SU-DHL-6 (cell line): ENCODE data around the gene PEX6.

Source experiments
- H2AFZ ChIP-seq: fragments of 200-600 bp; sonication (generic); 2 replicates; pipeline ENCODE4 v1.6.1; 2014; ENCODE audit warnings: low read depth, mild to moderate bottlenecking, moderate library complexity, mixed read lengths, antibody characterized with exemption, low read length; ENCODE audit not compliant: severe bottlenecking
- H3F3A ChIP-seq: fragments of 200-600 bp; shearing (Covaris generic); 2 replicates; pipeline ENCODE4 v1.6.0; 2016; ENCODE audit warnings: antibody characterized with exemption, mild to moderate bottlenecking; ENCODE audit not compliant: insufficient read depth
- H3K27ac ChIP-seq: fragments of 200-600 bp; sonication (generic); 2 replicates; pipeline ENCODE4 v1.5.1; 2016; ENCODE audit warnings: low read depth, mild to moderate bottlenecking, low read length, moderate library complexity, mixed read lengths
- H3K27me3 ChIP-seq: fragments of 200-600 bp; sonication (generic), shearing (Covaris generic); 2 replicates; pipeline ENCODE4 v1.6.0; 2014; ENCODE audit warnings: mild to moderate bottlenecking, low read length
- H3K36me3 ChIP-seq: fragments of 200-600 bp; sonication (generic); 2 replicates; pipeline ENCODE4 v1.6.1; 2014; ENCODE audit warnings: mild to moderate bottlenecking, low read length, mixed read lengths
- H3K4me2 ChIP-seq: fragments of 300-600, 200-600 bp; shearing (Covaris generic), sonication (generic); 2 replicates; pipeline ENCODE4 v1.6.0; 2014; ENCODE audit warnings: low read length, low read depth, mild to moderate bottlenecking; ENCODE audit not compliant: poor library complexity, severe bottlenecking
- H3K4me3 ChIP-seq: fragments of 200-600 bp; sonication (generic); 2 replicates; pipeline ENCODE4 v1.5.1; 2014; ENCODE audit warnings: antibody characterized with exemption, low read length, mild to moderate bottlenecking, mixed read lengths; ENCODE audit not compliant: insufficient read depth, poor library complexity, severe bottlenecking
- H3K79me2 ChIP-seq: fragments of 200-600 bp; sonication (generic); 2 replicates; pipeline ENCODE4 v1.6.1; 2014; ENCODE audit warnings: mild to moderate bottlenecking, low read length, moderate library complexity; ENCODE audit not compliant: insufficient read depth
- H3K9ac ChIP-seq: fragments of 200-600 bp; sonication (generic); 2 replicates; pipeline ENCODE4 v1.7.0; 2014; ENCODE audit warnings: mild to moderate bottlenecking, low read length
- H3K9me2 ChIP-seq: fragments of 200-600 bp; sonication (generic); replicated peaks from 2 replicates; pipeline ENCODE4 v1.6.1; 2014; ENCODE audit warnings: low read length; ENCODE audit not compliant: insufficient read depth
- H3K9me3 ChIP-seq: fragments of 200-600 bp; sonication (generic); 2 replicates; pipeline ENCODE4 v1.6.1; 2014; ENCODE audit warnings: low read length, mixed read lengths; ENCODE audit not compliant: insufficient read depth
- H4K20me1 ChIP-seq: fragments of 200-600 bp; sonication (generic); 2 replicates; pipeline ENCODE4 v1.6.1; 2014; ENCODE audit warnings: low read depth, mild to moderate bottlenecking, antibody characterized with exemption, low read length, moderate library complexity, mixed read lengths
- EZH2phosphoT487 ChIP-seq: fragments of 200-600 bp; sonication (generic), shearing (Covaris generic); conservative IDR thresholded peaks from 2 replicates; pipeline ENCODE4 v1.6.1; 2018; ENCODE audit warnings: mild to moderate bottlenecking, antibody characterized with exemption, low read length, moderate library complexity, mixed read lengths
- TF ChIP-seq, protein P1 (sequence below): fragments of 200-600 bp; sonication (generic); IDR thresholded peaks from one replicate; pipeline ENCODE4 v1.5.1; 2017; ENCODE audit warnings: antibody characterized with exemption, mild to moderate bottlenecking, low read length, moderate library complexity; ENCODE audit not compliant: insufficient read depth, poor library complexity, severe bottlenecking

The PEX6 gene

DNA sequence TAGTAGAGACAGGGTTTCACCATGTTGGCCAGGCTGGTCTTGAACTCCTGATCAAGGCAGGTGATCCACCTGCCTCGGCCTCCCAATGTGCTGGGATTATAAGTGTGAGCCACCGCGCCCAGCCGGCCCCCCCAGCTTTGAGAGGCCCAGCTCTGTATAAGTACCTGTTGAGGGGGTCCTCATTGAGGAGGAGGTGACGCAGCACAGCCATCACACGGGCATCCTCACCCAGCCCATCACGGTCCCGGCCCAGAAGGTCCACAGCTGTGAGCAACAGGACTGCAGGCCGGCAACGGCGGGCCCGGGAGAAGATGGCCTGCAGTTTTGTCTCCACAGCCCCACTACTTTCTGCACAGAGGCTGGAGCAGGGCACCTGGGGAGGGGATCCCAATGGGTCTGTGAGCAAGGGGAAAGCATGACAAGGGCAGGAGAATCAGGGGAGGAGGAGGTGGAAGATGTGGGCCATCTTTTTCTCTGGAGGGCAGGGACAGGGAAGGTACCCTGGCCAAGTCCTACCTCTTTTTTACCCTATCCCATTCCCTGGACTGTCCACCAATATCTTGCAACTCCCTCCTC is 10.8 kb downstream of the PEX6 start:
- Histone ChIP-seq H3K27me3 (no peaks in the 10 kb centered on the region), H3F3A (no peaks in the 10 kb centered on the region), H2AFZ (no peak overlapping the region), H3K36me3 (no peaks in the 10 kb centered on the region), H4K20me1 (no peaks in the 10 kb centered on the region), H3K9ac (no peak overlapping the region), H3K4me2 (no peak overlapping the region), H3K4me3 (no peak overlapping the region), H3K27ac (no peak overlapping the region), H3K79me2 (no peaks in the 10 kb centered on the region), H3K9me3 (no peaks in the 10 kb centered on the region), H3K9me2 (no peaks in the 10 kb centered on the region)
- TF ChIP-seq, protein P1, sequence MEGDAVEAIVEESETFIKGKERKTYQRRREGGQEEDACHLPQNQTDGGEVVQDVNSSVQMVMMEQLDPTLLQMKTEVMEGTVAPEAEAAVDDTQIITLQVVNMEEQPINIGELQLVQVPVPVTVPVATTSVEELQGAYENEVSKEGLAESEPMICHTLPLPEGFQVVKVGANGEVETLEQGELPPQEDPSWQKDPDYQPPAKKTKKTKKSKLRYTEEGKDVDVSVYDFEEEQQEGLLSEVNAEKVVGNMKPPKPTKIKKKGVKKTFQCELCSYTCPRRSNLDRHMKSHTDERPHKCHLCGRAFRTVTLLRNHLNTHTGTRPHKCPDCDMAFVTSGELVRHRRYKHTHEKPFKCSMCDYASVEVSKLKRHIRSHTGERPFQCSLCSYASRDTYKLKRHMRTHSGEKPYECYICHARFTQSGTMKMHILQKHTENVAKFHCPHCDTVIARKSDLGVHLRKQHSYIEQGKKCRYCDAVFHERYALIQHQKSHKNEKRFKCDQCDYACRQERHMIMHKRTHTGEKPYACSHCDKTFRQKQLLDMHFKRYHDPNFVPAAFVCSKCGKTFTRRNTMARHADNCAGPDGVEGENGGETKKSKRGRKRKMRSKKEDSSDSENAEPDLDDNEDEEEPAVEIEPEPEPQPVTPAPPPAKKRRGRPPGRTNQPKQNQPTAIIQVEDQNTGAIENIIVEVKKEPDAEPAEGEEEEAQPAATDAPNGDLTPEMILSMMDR = no peak
- no peak for TF ChIP-seq EZH2phosphoT487

DNA sequence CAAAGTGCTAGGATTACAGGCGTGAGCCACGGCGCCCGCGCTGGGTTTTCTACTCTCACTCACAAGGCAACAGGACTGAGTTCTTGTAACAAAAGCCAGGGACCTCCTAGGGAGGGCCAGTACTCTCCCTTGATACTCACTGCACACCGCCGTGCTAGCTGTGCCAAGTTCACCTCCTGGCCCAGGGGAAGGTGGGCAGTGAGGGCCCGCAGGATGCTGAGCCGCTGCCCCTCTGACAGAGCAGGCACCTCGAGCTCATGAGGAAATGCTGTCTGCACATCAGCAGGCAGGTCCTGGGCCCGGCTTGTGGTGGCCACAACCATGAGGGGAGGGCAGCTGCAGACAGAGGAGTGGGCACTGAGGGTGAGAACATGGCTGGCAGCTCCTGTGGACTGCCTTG is 11.8 kb downstream of the PEX6 start:
- Histone ChIP-seq H3K27me3 (no peaks in the 10 kb centered on the region), H3K27ac (no peak overlapping the region), H3F3A (no peaks in the 10 kb centered on the region), H3K9ac (no peak overlapping the region), H3K36me3 (no peaks in the 10 kb centered on the region), H3K79me2 (no peaks in the 10 kb centered on the region), H3K4me2 (no peak overlapping the region), H4K20me1 (no peaks in the 10 kb centered on the region), H3K4me3 (no peak overlapping the region), H3K9me2 (no peaks in the 10 kb centered on the region), H3K9me3 (no peaks in the 10 kb centered on the region), H2AFZ (no peak overlapping the region)
- no peak for TF ChIP-seq EZH2phosphoT487
- TF ChIP-seq, protein P1 = no peak

DNA sequence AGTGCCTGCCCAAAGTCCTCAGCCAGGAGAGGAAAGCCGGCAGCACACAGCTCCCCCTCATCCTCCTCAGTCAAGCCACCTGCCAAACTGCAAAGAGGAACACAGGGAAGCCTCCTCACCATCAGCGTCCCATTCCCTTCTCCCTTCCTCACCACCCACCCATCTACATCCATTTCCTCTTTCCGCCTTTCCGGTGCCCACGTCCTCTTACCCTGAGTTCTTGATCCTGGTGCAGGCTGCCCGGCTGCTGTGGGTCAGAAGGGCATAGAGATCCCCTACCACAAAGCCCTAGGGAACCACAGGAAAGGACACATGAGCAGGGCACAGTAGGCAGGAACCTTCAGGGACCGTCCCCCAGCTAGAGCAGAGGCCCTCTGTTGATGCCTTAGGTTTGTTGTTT is 12.4 kb downstream of the PEX6 start:
- H3K27ac ChIP-seq = no peak overlapping the region
- H3K27me3 ChIP-seq = no peaks in the 10 kb centered on the region
- H3K36me3 ChIP-seq = no peaks in the 10 kb centered on the region
- H3K4me3 ChIP-seq = no peak overlapping the region
- H3K9ac ChIP-seq = no peak overlapping the region
- no peak overlapping the region for H3K4me2 ChIP-seq
- H3K9me2 ChIP-seq = no peaks in the 10 kb centered on the region
- H4K20me1 ChIP-seq = no peaks in the 10 kb centered on the region
- no peaks in the 10 kb centered on the region for H3K9me3 ChIP-seq
- TF ChIP-seq, protein P1 = no peak
- TF ChIP-seq EZH2phosphoT487 = no peak
- H2AFZ ChIP-seq = no peak overlapping the region
- no peaks in the 10 kb centered on the region for H3K79me2 ChIP-seq
- no peaks in the 10 kb centered on the region for H3F3A ChIP-seq
